HG03571 (cell line): Measurements from ENCODE around the gene NAA40.
A peak's percentile ranks its signal among the peaks of the same experiment; 100 is the strongest.

Source experiments
- ATAC-seq: cut with Tn5 transposase; IDR thresholded peaks from one replicate; pipeline ENCODE4 v1.9.1; 2021; ENCODE audit not compliant: unreplicated experiment

The NAA40 gene

DNA sequence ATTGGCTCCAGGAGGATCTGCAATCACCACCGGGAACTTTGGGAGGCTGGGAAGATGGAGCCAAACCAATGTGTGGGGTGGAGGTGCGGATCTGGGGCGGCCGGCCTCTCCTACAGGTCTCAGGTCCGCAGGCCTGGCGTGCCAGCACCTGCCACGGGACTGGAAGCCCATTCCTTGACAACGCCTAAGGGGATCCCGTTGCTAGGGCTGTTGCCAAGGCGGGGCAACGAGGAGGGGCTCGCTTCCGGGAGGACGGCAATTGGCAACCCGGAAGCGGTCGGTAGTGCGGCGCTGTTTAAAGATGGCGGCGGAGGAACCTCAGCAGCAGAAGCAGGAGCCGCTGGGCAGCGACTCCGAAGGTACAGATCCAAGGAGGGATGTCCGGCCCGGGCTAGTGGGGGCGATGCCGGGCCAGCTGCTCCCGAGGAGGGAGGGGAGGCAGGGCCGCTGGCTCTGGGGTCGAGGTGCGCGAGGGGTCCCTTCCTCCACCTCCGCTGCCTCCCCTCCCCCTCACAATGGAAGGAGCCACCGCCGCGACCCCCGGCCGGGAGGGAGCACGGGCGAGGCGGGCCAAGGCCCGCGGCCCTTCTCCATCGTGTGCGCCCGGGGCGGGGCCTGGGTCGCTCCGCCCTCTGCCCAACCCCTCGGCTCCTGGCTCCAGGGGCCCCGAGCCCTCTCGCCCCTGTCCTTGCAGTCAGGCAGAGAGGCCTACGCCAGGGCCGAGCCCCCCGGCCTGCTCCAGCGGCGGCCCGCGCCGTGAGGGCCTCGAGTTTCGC, 47.5 kb downstream of the NAA40 start, which contains the start of gene OTUB1:
OTUB1 (plus strand) TSS at position 283 of the 776 bp plus-strand sequence; CDS start at position 302, 19 bp downstream.
- ATAC-seq, result peak; percentile 75

DNA sequence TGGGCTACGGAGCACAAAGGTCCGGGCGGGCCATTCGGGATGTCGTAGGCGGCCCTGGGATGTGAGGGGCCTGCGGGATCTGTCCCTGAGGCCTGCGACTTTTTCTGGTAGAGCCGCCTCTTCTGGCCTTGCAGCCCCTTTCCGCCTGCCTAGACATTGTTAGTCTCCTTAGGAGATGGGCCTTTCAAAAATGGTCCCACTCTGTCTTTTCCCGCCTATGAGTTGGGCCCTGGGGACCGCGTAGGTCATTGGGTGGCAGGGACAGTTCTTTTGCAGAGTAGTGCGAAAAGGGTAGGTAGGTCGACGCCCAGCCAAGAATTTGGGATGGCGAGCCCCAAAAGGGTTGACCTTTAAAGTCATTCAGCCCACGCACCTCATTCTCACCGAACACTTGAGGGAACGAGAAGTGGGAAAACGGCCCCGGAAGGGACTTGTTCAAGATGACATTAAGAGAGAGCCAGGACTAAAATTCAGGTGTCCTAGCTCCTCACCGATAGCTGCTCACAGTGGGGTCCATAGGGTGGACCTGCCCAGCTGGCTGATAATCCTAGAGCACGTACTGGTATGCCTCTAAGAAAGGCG, 48.2 kb downstream of the NAA40 start:
- no peak for ATAC-seq

DNA sequence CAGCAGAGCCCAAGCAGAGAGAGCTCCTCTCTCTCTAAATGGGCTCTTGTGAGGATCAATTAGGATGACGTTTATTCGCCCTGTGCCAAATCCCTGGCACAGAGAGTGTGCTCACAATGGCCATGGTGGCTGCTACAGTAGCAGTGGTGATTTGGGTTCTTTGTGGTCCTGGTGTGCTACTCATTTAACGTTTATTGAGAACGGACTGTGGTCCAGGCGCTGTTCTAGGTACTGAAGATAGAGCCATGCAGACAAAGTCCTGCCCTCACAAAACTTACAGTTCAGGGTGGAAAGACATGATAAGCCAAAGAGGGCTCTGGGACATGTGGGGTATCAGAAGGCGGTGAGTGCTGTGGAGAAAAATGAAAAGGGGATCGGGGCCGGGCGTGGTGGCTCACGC, 52.8 kb downstream of the NAA40 start:
- ATAC-seq, result no peak

DNA sequence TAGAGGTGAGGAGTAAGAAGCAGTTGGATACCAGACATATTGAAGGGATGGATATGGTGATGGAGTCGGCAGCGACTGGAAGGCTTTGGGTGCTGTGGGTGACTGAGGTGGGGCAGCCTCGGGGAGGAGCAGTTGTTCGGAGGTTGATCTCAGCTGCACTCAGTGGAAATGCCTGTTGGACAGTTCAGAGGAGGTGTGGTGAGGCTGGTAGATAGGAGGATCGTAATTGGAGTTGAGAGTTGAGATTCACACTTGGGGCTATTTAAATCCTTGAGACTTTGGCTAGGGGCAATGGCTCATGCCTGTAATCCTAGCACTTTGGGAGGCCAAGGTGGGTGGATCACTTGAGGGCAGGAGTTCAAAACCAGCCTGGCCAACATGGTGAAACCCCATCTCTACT, 54.3 kb downstream of the NAA40 start:
- ATAC-seq, result no peak

DNA sequence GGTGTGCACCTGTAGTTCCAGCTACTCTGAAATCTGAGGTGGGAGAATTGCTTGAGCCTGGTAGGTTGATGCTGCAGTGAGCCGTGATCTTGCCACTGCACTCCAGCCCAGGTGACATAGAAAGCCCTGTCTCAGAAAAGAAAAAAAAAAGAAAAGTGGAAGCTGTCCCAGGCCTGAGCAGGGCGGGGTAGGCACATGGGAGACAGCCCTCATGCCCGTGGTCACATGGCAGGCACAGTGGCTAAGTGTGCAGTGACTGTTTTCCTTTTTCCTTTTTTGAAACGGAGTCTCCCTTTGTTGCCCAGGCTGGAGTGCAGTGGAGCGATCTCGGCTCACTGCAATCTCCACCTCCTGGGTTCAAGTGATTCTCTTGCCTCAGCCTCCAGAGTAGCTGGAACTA, 55.2 kb downstream of the NAA40 start:
- ATAC-seq, result no peak

DNA sequence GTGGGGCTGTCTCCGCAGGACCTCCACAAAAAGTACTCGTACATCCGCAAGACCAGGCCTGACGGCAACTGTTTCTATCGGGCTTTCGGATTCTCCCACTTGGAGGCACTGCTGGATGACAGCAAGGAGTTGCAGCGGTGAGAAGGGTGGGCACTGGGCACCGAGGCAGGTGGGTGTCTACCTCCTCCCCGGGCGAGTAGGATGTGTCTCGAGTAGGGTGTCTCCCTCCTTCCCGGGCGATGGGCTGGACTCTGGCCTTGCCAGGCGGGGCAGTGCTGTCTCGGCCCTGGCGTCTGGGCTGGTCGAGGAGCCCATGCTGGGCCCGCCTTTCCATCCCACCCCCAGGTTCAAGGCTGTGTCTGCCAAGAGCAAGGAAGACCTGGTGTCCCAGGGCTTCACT, 57.7 kb downstream of the NAA40 start:
- ATAC-seq, result no peak

DNA sequence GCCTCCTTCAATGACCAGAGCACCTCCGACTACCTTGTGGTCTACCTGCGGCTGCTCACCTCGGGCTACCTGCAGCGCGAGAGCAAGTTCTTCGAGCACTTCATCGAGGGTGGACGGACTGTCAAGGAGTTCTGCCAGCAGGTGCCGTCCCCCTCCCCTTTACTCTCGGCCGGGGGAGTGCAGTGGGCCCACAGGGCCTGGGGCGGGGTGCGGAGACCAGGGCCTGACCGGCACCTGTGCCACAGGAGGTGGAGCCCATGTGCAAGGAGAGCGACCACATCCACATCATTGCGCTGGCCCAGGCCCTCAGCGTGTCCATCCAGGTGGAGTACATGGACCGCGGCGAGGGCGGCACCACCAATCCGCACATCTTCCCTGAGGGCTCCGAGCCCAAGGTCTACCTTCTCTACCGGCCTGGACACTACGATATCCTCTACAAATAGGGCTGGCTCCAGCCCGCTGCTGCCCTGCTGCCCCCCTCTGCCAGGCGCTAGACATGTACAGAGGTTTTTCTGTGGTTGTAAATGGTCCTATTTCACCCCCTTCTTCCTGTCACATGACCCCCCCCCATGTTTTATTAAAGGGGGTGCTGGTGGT, 58.4 kb downstream of the NAA40 start:
- ATAC-seq, result no peak

DNA sequence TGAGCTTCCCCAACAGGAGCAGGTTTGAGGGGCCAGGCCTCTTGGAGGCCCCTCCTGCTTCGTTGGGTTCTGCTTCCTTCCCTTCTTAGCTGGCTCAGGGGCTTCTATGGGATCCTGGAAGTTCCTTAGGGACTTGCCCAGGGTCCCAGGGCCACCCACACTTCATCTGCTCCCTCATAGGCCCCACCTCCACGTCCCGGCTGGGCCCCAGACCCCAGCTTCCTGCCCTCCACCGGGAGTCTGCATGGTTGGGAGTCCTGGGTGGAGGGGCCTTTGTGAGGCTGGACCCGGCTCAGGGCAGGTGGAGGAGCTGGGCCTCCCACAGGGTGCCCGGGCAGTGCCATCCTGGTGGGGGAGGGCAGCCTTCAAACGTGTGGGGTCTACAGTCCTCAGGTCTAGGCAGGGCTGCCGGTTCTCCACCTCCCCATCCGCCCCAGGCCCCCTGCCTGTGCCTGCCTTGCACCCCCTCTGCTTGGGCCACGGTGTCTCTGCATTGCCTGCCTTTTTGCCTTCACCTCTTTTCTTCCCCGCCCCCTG, 59.1 kb downstream of the NAA40 start:
- ATAC-seq, result no peak

DNA sequence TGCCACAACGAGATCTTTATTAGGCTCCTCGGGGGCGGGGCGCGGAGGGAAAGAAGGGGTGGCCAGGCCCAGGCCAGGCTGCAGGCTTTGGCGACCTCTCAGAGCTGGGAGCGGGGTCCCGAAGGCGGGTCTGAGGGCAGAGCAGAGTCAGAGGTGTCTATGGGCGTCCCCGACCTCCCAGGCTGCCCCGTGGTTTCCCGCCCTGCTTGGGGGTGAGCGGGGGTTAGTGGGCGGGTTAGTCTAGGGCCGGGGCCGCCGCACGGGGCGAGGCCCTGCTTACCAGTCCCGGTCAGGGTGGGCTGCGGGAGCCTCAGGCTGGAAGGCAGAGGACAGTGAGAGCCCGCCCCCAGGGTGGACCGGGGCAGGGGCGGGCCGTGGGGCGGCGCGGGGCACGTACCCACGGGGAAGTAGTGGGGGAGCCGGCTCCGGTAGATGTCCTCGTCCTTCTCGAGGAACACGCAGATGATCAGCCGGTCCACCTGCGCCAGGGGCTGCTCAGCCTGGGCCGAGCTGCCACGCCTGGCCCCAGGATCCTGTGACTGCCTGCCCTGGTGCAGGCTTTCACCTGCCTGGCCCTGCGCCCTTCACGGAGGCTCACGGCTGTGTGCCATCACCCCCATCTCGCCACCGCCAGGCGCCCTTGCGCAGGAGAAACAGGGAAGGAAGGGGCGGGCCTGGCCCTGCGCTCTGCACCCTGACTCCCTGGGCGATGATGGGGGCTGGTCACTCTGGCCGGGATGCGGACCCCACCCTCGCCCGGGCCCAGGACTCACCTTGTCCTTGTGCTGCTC, 60.0 kb downstream of the NAA40 start:
- ATAC-seq, result no peak

DNA sequence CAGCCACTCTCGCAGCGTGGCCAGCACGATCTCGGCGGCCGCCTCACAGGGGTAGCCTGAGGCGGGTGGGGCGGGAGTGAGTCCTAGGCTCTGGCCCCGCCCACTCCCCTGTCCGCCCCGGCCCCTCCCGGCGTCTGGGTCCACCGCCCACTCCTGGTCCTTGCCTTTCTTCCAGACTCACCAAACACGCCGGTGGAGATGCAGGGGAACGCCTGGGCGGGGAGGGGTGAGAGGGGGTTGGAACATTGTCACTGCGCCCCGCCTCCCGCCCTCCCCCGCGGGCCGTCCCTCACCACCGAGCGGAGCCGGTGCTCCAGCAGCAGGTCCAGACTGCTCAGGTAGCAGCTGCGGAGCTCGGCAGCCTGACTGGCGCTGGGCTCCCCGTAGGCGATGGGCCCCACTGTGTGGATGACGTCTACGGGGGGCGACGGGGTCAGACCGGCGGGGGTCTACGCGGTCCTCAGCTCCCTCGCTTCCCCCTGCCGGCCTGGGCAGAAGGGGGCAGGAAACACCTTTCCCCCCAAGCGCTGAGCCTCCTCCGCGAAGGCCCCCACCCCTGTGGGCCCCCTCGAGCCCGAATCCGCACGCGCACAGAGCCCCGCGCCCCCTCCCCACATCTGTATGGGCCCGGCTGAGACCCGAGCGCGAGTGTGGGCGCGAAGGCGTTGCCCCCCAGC, 60.7 kb downstream of the NAA40 start:
- no peak for ATAC-seq

DNA sequence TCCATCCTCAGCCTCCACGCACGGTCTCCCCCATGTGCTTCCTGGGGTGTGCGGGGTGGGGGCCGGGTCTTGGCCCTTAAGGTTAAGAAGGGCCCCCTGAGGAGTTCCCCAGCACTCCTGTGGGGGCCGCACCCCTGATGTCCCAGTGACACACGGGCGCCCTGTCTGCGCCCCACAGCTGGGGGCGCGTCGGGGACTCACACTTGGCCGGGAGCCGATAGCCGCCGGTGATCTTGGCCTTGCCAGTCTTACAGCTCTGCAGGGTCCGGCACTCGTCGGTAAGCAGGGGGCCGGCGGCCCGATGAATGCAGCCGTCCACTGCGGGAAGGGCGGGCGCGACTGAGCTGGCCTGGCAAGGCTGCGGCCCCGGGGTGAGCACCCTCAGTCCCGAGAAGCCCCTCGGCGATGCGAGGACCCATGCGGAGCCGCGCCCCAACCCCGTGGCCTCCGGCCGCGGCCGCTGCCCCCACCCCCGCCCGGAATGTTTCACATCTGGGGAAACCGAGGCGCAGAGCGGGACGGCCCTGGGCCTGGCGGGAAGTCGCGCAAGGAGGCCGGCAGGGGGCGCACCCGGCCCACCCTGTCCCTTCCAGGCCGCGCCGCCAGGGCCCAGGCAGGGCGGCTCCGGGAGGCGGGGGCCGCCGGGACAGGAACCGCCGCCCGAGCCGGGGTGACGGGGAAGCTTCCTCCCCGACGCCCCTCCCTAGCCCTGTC, 61.4 kb downstream of the NAA40 start:
- ATAC-seq, result no peak

DNA sequence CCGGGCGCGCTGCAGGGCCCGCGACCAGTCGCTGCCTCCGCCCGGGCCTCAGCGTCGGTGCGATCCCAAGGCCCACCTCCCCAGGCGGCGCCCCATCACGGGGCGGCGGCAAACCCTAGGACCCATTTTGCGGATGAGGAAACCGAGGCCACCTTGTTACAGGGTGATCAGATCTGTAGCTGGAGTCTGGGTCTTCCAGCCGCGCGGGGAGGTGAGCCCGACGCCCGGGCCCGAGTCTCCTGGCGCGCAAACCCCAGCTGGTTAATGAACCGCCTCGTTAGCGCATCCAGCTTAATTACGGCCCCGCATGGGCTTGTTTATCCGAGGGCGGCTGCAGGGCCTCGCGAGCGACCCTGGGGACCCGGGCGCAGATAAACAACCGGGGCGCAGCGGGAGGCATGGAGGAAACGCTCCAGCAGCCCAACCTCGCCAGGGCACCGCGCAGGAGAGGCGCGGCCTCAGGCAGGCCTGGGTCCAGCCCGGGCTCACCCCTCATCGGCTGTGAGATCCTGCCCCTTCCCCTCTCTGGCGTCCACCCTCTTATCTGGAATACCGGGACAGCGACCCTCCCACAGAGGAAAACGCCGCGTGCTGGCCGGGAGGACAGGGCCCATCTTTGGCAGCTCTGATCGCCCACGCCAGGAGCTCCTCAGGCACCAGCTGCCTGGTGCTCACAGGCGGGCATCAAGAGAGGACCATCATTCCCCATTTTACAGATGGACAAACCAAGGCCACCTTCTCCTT, 62.1 kb downstream of the NAA40 start:
- no peak for ATAC-seq

DNA sequence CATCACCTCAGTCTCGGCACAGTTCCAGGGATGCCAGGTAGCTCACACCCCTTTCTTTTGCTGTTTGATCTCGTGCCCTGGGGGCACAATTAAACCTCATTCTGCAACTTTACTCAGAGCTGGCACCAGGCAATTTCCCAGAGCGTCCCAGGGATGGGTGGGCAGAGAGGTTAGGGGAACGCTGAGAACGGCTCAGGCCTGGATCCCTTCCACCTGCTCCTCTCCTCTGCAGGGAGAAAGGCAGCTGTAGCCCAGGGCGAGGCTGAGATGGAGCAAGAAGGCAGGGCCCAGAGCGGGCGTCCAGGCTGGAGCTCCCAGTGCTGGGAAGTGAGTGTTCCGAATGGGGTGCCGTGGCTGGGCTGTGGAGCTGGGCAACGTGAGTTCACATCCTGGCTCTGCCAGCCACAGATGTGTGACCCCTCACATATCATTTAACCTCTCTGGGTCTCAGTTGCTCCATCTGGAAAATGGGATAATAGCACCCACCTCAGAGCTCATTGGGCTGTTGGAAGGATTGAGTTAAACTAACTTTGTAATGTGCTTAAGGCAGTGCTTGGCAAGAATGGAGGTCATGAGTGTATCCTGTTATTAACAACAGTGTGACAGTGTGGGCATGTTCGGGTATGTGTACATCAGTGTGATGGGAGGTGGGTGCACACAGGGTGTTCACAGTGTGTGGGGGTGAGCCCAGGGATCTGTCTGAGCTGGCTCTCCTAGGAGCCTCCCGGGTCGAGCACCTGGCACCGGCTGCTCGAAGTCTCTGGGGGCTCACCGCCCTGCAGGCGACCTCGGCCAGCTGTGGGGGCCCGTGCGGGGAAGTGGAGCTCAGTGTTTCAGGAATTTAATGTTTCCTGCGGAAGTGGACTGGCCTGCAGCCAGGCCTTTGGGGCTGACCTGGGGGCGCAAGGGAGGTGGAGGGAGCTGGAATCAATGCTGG, 63.0 kb downstream of the NAA40 start:
- no peak for ATAC-seq

DNA sequence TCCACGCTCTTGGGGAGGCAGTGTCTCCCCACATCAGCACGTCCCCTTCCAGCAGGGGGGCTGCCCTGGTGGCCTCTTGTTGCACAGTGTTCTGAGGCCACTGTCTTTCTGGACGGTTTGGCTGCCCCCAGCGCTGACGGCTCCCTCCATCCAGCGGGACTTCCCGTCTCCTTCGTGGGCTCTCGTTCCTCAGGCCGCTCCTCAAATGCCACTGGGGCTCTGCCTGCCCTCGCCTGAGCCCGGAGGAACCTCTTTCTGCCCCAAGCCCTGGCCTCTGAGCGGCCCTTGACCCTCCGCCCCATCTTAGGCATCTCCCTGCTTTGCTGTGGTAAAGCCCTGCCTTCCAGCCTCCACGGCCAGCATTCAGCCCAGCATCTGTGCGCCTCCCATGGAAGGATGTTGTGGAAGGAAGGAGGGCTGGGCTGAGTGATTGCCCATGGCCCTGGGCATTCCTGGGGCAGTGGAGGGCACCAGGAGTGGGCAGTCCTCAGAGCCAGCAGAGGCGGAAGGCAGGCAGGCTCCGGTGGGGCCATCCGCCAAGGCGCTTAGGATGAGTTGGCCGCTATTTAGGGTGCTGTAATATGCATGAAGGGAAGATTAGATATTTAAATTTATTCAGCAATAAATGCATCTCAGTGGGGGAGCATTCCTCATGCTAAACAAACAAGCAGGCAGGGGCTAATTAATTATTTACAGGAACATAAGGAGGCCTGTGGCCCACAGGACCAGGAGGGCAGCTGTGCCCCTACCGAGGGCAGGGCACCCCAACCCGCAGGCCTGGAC, 65.2 kb downstream of the NAA40 start:
- no peak for ATAC-seq

DNA sequence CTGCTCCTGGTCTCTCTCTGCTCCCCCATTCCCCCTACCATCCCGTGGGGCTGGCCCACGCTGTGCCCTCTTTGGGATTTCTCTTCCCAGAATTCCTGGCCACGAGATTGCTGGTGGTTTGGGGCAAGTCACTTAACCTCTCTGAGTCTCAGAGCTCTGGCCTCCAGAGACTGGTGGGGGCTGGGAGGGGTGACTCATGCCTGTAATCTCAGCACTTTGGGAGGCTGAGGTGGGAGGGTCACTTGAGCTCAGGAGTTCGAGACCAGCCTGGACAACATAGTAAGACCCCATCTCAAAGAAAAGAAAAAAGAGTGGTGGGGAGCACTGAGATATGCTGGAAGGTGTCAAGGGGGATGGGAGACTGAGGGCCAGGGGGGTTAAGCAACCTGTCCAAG, 65.8 kb downstream of the NAA40 start:
- ATAC-seq, result no peak

DNA sequence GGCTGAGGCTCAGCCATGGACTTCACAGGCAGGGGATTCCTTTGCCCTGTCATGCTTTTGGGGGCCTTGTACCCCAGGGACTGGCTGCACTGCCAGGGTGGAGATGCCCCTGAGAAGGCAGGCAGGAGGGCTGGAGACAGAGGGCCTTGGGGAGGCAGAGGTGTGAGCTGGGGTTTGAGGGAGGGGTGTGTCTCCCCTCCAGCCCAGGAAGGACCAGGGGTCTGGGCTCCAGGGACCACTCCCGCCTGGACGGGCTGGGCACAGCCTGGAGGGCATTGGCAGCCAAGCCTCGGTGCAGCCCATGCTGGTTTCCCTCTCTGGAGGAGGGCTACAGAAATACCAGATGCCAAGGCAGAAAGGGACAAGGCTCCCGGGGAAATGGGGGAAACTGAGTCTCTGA, 66.9 kb downstream of the NAA40 start:
- ATAC-seq, result no peak

DNA sequence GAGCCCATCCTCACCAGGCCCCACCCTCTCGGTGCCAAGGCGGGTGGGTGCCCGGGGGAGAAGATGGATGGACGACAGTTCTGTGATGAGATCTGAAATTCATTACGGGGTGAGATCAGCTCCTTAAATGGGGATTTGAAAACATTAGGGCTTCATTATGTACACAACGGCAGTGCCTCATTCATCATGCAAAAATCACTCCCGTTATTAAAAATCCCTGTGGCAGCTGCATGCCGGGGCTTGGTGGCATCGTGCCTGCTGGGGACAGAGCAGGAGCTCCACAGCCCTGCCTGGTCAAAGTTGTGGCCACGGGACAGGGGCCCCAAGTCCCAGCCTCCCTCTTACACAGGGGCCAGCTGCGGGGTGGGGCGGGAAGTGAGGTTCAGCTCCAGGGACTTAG, 67.6 kb downstream of the NAA40 start:
- no peak for ATAC-seq
